Peyer's patch (tissue), 4 donors: Measurements from ENCODE around the gene GPR22.

Source experiments
- POLR2A ChIP-seq, 2 donors: fragments of 450-650 bp; IDR thresholded peaks; one replicate each; pipeline ENCODE4 v1.5.1; 2017; ENCODE audit warnings: antibody characterized with exemption in 2 of 2, mild to moderate bottlenecking in 2 of 2, moderate library complexity in 2 of 2
- TF ChIP-seq, protein P1 (sequence below), 6 experiments: fragments of 450-650 bp in 4 of 6; fragments of 200-600 bp in 2 of 6; sonication (generic) in 1 of 6; IDR thresholded peaks; one replicate each; pipeline ENCODE4 v1.5.1; 2017 to 2019; ENCODE audit warnings: antibody characterized with exemption in 6 of 6, mild to moderate bottlenecking in 3 of 6, moderate library complexity in 1 of 6

DNA sequence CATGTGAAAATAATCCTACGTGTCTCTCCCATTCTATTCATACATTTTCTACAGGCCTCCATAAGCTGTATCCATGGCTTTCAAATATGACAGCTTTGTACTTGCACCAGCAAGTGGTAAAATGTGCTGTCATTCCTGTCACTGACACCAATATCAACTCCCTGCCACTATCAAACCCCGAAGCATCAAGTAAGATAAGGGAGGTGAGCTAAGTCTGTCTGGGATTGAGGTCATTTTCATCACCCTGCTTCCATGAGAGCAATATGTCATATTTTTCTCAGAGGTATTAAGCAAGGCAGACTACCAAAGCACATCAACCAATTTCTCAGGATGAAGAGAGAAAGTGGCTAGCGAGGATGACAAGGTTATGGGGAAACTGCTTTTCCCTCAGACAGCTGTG, 11.1 kb downstream of the GPR22 start:
- TF ChIP-seq, protein P1, sequence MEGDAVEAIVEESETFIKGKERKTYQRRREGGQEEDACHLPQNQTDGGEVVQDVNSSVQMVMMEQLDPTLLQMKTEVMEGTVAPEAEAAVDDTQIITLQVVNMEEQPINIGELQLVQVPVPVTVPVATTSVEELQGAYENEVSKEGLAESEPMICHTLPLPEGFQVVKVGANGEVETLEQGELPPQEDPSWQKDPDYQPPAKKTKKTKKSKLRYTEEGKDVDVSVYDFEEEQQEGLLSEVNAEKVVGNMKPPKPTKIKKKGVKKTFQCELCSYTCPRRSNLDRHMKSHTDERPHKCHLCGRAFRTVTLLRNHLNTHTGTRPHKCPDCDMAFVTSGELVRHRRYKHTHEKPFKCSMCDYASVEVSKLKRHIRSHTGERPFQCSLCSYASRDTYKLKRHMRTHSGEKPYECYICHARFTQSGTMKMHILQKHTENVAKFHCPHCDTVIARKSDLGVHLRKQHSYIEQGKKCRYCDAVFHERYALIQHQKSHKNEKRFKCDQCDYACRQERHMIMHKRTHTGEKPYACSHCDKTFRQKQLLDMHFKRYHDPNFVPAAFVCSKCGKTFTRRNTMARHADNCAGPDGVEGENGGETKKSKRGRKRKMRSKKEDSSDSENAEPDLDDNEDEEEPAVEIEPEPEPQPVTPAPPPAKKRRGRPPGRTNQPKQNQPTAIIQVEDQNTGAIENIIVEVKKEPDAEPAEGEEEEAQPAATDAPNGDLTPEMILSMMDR (IDR thresholded peaks at IDR 0.05) = no peak
- TF ChIP-seq POLR2A (IDR thresholded peaks at IDR 0.05) = no peak
